Activated T-helper 1 cell treated with anti-CD3 and anti-CD28 coated beads, Interleukin-2, amount 50 U/mL, for 16 hours (primary cell): Measurements from ENCODE around the gene GRAMD4.
A peak's percentile ranks its signal among the peaks of the same experiment; 100 is the strongest.

ENCODE experiments used
- DNase-seq, 2 donors: peaks; one replicate each; pipeline ENCODE4 v3.0.0-alpha.2; 2020; ENCODE audit warnings: low read depth in 1 of 2, low spot score in 1 of 2

The GRAMD4 gene

GRCh38 chr22:46653596-46653995 is 33.4 kb downstream of the GRAMD4 start:
- DNase-seq: no peak

GRCh38 chr22:46654426-46654825 is 34.2 kb downstream of the GRAMD4 start:
- DNase-seq: no peak

- no peak for DNase-seq
Observed at GRCh38 chr22:46654927-46655595, 34.9 kb downstream of the GRAMD4 start.

- DNase-seq: no peak
Observed at GRCh38 chr22:46655861-46656608, 35.8 kb downstream of the GRAMD4 start.

- no peak for DNase-seq
Observed at GRCh38 chr22:46656856-46657654, 36.9 kb downstream of the GRAMD4 start.

GRCh38 chr22:46657655-46657953 is 37.4 kb downstream of the GRAMD4 start:
- DNase-seq: no peak

GRCh38 chr22:46657996-46658947 is 38.1 kb downstream of the GRAMD4 start:
- DNase-seq: no peak

- DNase-seq: no peak
Observed at GRCh38 chr22:46659059-46659790, 39.0 kb downstream of the GRAMD4 start.

GRCh38 chr22:46659791-46660186 is 39.6 kb downstream of the GRAMD4 start:
- no peak for DNase-seq

GRCh38 chr22:46660604-46661201 is 40.5 kb downstream of the GRAMD4 start:
- no peak for DNase-seq

- peak; percentile 26 to 45 for DNase-seq
Observed at GRCh38 chr22:46661221-46661851, 41.1 kb downstream of the GRAMD4 start.

GRCh38 chr22:46662226-46662625 is 42.0 kb downstream of the GRAMD4 start:
- no peak for DNase-seq

- no peak for DNase-seq
Observed at GRCh38 chr22:46663001-46663400, 42.8 kb downstream of the GRAMD4 start.

- no peak for DNase-seq
Observed at GRCh38 chr22:46663436-46664100, 43.4 kb downstream of the GRAMD4 start.

- DNase-seq: no peak
Observed at GRCh38 chr22:46664301-46664855, 44.2 kb downstream of the GRAMD4 start.

GRCh38 chr22:46665151-46665695 is 45.0 kb downstream of the GRAMD4 start:
- no peak for DNase-seq

GRCh38 chr22:46665751-46666280 is 45.6 kb downstream of the GRAMD4 start:
- no peak for DNase-seq
